HepG2 (cell line): ENCODE measurements around the gene ACVRL1. TPM values are rescaled to one million over a fixed set of nuclear protein-coding genes. Genes with fewer than 3 reads are reported as not detected.

ENCODE experiments used
- ATAC-seq: fragments of 200-7000 bp; cut with Tn5 transposase; 3 replicates; pipeline ENCODE4 v1.9.1; 2020; ENCODE audit warnings: mild to moderate bottlenecking, moderate library complexity
- BruUV-seq: library from RNA; stranded (reverse); fragments of 400-500 nt; replicated peaks from 2 replicates; lab custom pipeline; 2021; lab: Mats Ljungman, UMichigan
- CTCF ChIA-PET: fragments of 300-600 bp; formaldehyde crosslinking; extraction: SDS; loops from one replicate; lab custom pipeline; 2021; ENCODE audit warnings: low total read pairs, inconsistent platforms, low intra/inter-chr PET ratio; lab: Yijun Ruan, JAX
- POLR2A ChIA-PET: fragments of 350-600 bp; sonication (Branson Sonifier 250); formaldehyde crosslinking; loops from one replicate; lab custom pipeline; 2020; ENCODE audit warnings: antibody characterized with exemption, inconsistent platforms; lab: Yijun Ruan, JAX
- DNase-seq: peaks from one replicate; pipeline ENCODE4 v3.0.0-alpha.2; 2015; ENCODE audit warnings: low spot score
- FAIRE-seq: peaks from 3 replicates; lab custom pipeline; 2011; peaks lifted over from hg19 to GRCh38; lab: Jason Lieb, UNC
- H2AFZ ChIP-seq: one replicate; pipeline ENCODE4 v1.6.1; 2011; ENCODE audit warnings: low read length, inconsistent platforms
- H3K27ac ChIP-seq: fragments of 300-600 bp; 3 replicates; pipeline ENCODE4 v1.8.0; 2011; ENCODE audit warnings: mixed run types, mild to moderate bottlenecking, mixed read lengths, low read length, inconsistent platforms; ENCODE audit not compliant: insufficient read depth; ENCODE audit errors: extremely low read length
- H3K27me3 ChIP-seq, 2 experiments: fragments of 200-600 bp in 1 of 2; 2 replicates in 1 of 2; 3 replicates in 1 of 2; pipeline versions ENCODE4 v1.6.0 to v1.8.0; 2011; ENCODE audit warnings: low read length in 2 of 2, mild to moderate bottlenecking in 2 of 2, moderate library complexity in 2 of 2, inconsistent platforms in 1 of 2; ENCODE audit not compliant: insufficient read depth in 2 of 2, control insufficient read depth in 1 of 2
- H3K36me3 ChIP-seq, 2 experiments: fragments of 200-600 bp in 1 of 2; replicated peaks in 1 of 2; 2 replicates in 1 of 2; 3 replicates in 1 of 2; pipeline versions ENCODE4 v1.5.1 to v1.8.0; 2011; ENCODE audit warnings: low read length in 2 of 2, inconsistent platforms in 1 of 2; ENCODE audit not compliant: insufficient read depth in 2 of 2, control insufficient read depth in 1 of 2
- H3K4me1 ChIP-seq: 2 replicates; pipeline ENCODE4 v1.5.1; 2012; ENCODE audit warnings: low read length, inconsistent platforms; ENCODE audit not compliant: insufficient read depth
- H3K4me2 ChIP-seq: 2 replicates; pipeline ENCODE4 v1.6.0; 2011; ENCODE audit warnings: low read depth, low read length, inconsistent platforms
- H3K4me3 ChIP-seq, 3 experiments: fragments of 200-600 bp in 1 of 3; sonication (generic), shearing (Covaris generic) in 1 of 3; replicated peaks in 1 of 3; 2 replicates each; pipeline ENCODE4 v1.5.1; 2011 to 2016; ENCODE audit warnings: low read length in 3 of 3, inconsistent platforms in 2 of 3, low read depth in 2 of 3, mild to moderate bottlenecking in 2 of 3, control low read depth in 1 of 3, mixed read lengths in 1 of 3; ENCODE audit not compliant: insufficient read depth in 1 of 3
- H3K79me2 ChIP-seq: one replicate; pipeline ENCODE4 v1.6.1; 2011; ENCODE audit warnings: low read length, inconsistent platforms; ENCODE audit not compliant: insufficient read depth
- H3K9ac ChIP-seq: 2 replicates; pipeline ENCODE4 v1.6.0; 2011; ENCODE audit warnings: mild to moderate bottlenecking, low read depth, low read length, inconsistent platforms; ENCODE audit not compliant: insufficient read depth
- H3K9me3 ChIP-seq: 2 replicates; pipeline ENCODE4 v1.5.1; 2012; ENCODE audit warnings: mild to moderate bottlenecking, low read length
- H4K20me1 ChIP-seq: 2 replicates; pipeline ENCODE4 v1.6.0; 2011; ENCODE audit warnings: inconsistent platforms, mild to moderate bottlenecking, low read length, moderate library complexity; ENCODE audit not compliant: insufficient read depth
- ARNT2 ChIP-seq: sonication (generic); formaldehyde crosslinking; IDR thresholded peaks from 2 replicates; pipeline ENCODE4 v1.8.0; 2022; ENCODE audit warnings: mild to moderate bottlenecking, low read depth, missing genetic modification reagents, moderate library complexity
- CREBL2 ChIP-seq: sonication (generic); formaldehyde crosslinking; IDR thresholded peaks from 2 replicates; pipeline ENCODE4 v1.8.1; 2023; ENCODE audit warnings: missing genetic modification reagents, mild to moderate bottlenecking, borderline replicate concordance
- DMAP1 ChIP-seq: IDR thresholded peaks from 2 replicates; pipeline ENCODE4 v1.6.1; 2016
- HMG20A ChIP-seq: IDR thresholded peaks from 2 replicates; pipeline ENCODE4 v1.6.1; 2016; ENCODE audit warnings: borderline replicate concordance
- HNF4G ChIP-seq, 2 experiments: sonication (generic) in 1 of 2; formaldehyde crosslinking in 1 of 2; IDR thresholded peaks; 2 replicates each; pipeline versions ENCODE4 v1.4.0 to v1.6.1; 2011 to 2020; ENCODE audit warnings: borderline replicate concordance in 2 of 2, low read depth in 2 of 2, mild to moderate bottlenecking in 2 of 2, low read length in 1 of 2, missing genetic modification reagents in 1 of 2, moderate library complexity in 1 of 2
- MNT ChIP-seq: fragments of 450-650 bp; IDR thresholded peaks from 2 replicates; pipeline ENCODE4 v1.6.1; 2016
- NFE2L1 ChIP-seq: sonication (generic); formaldehyde crosslinking; IDR thresholded peaks from 2 replicates; pipeline ENCODE4 v1.4.0; 2020; ENCODE audit warnings: missing genetic modification reagents, mild to moderate bottlenecking, borderline replicate concordance
- REPIN1 ChIP-seq: sonication (generic); formaldehyde crosslinking; IDR thresholded peaks from 2 replicates; pipeline ENCODE4 v1.8.0; 2022; ENCODE audit warnings: missing genetic modification reagents, low read depth, mild to moderate bottlenecking, borderline replicate concordance
- SP5 ChIP-seq: IDR thresholded peaks from 2 replicates; pipeline ENCODE4 v1.6.1; 2016; ENCODE audit warnings: low read depth, borderline replicate concordance
- SRSF4 ChIP-seq: fragments of 200-400 bp; formaldehyde crosslinking; IDR thresholded peaks from one replicate; pipeline ENCODE4 v1.6.1; 2018; ENCODE audit warnings: mild to moderate bottlenecking, low read depth, low read length, moderate library complexity; ENCODE audit not compliant: poor library complexity, severe bottlenecking
- THAP7 ChIP-seq: sonication (generic); formaldehyde crosslinking; IDR thresholded peaks from 2 replicates; pipeline ENCODE4 v1.8.1; 2023; ENCODE audit warnings: mild to moderate bottlenecking, missing genetic modification reagents
- UBTF ChIP-seq: sonication (generic); formaldehyde crosslinking; IDR thresholded peaks from 2 replicates; pipeline ENCODE4 v1.4.0; 2020; ENCODE audit warnings: mild to moderate bottlenecking, missing genetic modification reagents
- ZFP36L1 ChIP-seq: sonication (generic); formaldehyde crosslinking; IDR thresholded peaks from 2 replicates; pipeline ENCODE4 v1.8.0; 2022; ENCODE audit warnings: mild to moderate bottlenecking, missing genetic modification reagents, moderate library complexity
- ZFY ChIP-seq: sonication (generic); formaldehyde crosslinking; IDR thresholded peaks from 2 replicates; pipeline ENCODE4 v1.4.0; 2020; ENCODE audit warnings: missing genetic modification reagents
- ZNF367 ChIP-seq: sonication (generic); formaldehyde crosslinking; IDR thresholded peaks from 2 replicates; pipeline ENCODE4 v1.4.0; 2020; ENCODE audit warnings: missing genetic modification reagents, borderline replicate concordance
- ZNF552 ChIP-seq: sonication (generic); formaldehyde crosslinking; IDR thresholded peaks from 2 replicates; pipeline ENCODE4 v1.9.0; 2022; ENCODE audit warnings: missing genetic modification reagents, mild to moderate bottlenecking, borderline replicate concordance
- ZNF557 ChIP-seq: sonication (generic); formaldehyde crosslinking; IDR thresholded peaks from 2 replicates; pipeline ENCODE4 v1.4.0; 2020; ENCODE audit warnings: missing genetic modification reagents
- ZNF576 ChIP-seq: sonication (generic); formaldehyde crosslinking; IDR thresholded peaks from 2 replicates; pipeline ENCODE4 v1.4.0; 2020; ENCODE audit warnings: mild to moderate bottlenecking, missing genetic modification reagents
- ZNF83 ChIP-seq: sonication (generic); formaldehyde crosslinking; IDR thresholded peaks from 2 replicates; pipeline ENCODE4 v1.4.0; 2020; ENCODE audit warnings: missing genetic modification reagents, mild to moderate bottlenecking, borderline replicate concordance
- WGBS: methylation state at CpG from one replicate; pipeline ENCODE4 v1.1.6; 2017; ENCODE audit warnings: low lambda C conversion rate; 5-methylcytosine and 5-hydroxymethylcytosine counted together
- in situ Hi-C: cut with HindIII; loops from 2 replicates; pipeline ENCODE4 v1.10.0; 2017; ENCODE audit warnings: low pct_unique_long_range_greater_than_20kb; ENCODE audit not compliant: extremely low pct_ligation_motif_present
- intact Hi-C: fragments of 100-400 bp; cut with micrococcal nuclease; formaldehyde crosslinking; loops from one replicate; pipeline ENCODE4 v1.10.0; 2022; ENCODE audit not compliant: unreplicated experiment
- polyA plus RNA-seq, 8 experiments: library from polyadenylated mRNA; depleted of rRNA in 3 of 8; stranded (reverse) in 7 of 8; unstranded in 1 of 8; fragments of >200 nt; fragmentation: Illumina TruSeq in 4 of 8; extraction: Trizol in 4 of 8; gene quantifications; 2 replicates each; pipeline versions ENCODE4 v1.2.1 to v1.2.3, GENCODE V29; 2011 to 2016; ENCODE audit warnings: low read depth in 4 of 8, missing spikeins in 1 of 8, mixed read lengths in 1 of 8; ENCODE audit not compliant: insufficient read depth in 1 of 8
- total RNA-seq, 5 experiments: library from RNA; depleted of rRNA; stranded (reverse); fragments of >200 nt; fragmentation: Illumina TruSeq; extraction: Trizol; gene quantifications; 2 replicates each; pipeline ENCODE4 v1.2.3, GENCODE V29; 2016; ENCODE audit warnings: low read depth in 1 of 5

The ACVRL1 gene
- total and polyA plus RNA-seq, 2 of the 13 experiments (the other 11 are each of a cell fraction or from before 2014, with no cell fraction given), result not detected

GRCh38 chr12:51938726-51939125, 31.4 kb downstream of the ACVRL1 start (continued):
- TF ChIP-seq SRSF4 (no peak), THAP7 (no peak), MNT (no peak), HMG20A (CRISPR knock-in tag) (no peak), ARNT2 (CRISPR knock-in tag) (no peak), CREBL2 (no peak), ZNF552 (CRISPR knock-in tag) (no peak), ZNF367 (CRISPR knock-in tag) (no peak), ZNF576 (no peak)

GRCh38 chr12:51941011-51941581, 33.8 kb downstream of the ACVRL1 start:
- Histone ChIP-seq H3K4me2 (no peak overlapping the region), H3K4me1 (peaks cover 15% of the 10 kb centered on the region), H3K36me3 (no peaks in the 10 kb centered on the region), H3K27ac (no peak overlapping the region), H2AFZ (no peak overlapping the region), H4K20me1 (no peaks in the 10 kb centered on the region), H3K79me2 (no peaks in the 10 kb centered on the region), H3K9me3 (no peaks in the 10 kb centered on the region), H3K27me3 (peaks cover 1 to 38% of the 10 kb centered on the region in 2 experiments; a peak in 4 of 5 replicates), H3K4me3 (no peak overlapping the region), H3K9ac (no peak overlapping the region)
- ChIA-PET POLR2A (no interaction called here), CTCF (no interaction called here)
- no TSS peak for BruUV-seq
- intact Hi-C loops (loop anchor here (5.0 kb wide), 2 partner anchors 41 to 411 kb away; no protein-coding TSS in a partner anchor), in situ Hi-C loops (no loop called here)
- peak; percentile 32; the same call in 1 of the 3 replicates for ATAC-seq
- no peak for DNase-seq
- 54% methylated on average over 15 of the region's 15 CpGs for WGBS
- FAIRE-seq, result no peak
- no peak for TF ChIP-seq ZNF83
- TF ChIP-seq NFE2L1, result no peak
- no peak for TF ChIP-seq REPIN1 (CRISPR knock-in tag)
- no peak for TF ChIP-seq SP5 (CRISPR knock-in tag)
- TF ChIP-seq ZFY, result no peak
- TF ChIP-seq UBTF (CRISPR knock-in tag), result no peak
- no peak for TF ChIP-seq ZFP36L1 (CRISPR knock-in tag)
- no peak for TF ChIP-seq ZNF557 (CRISPR knock-in tag)
- no peak for TF ChIP-seq HNF4G (IDR thresholded peaks at IDR 0.05; ENCODE audit: borderline replicate concordance, low read depth, low read length)
- no peak for TF ChIP-seq HNF4G (CRISPR knock-in tag; IDR thresholded peaks at IDR 0.05; ENCODE audit: borderline replicate concordance, low read depth)
- TF ChIP-seq DMAP1 (CRISPR knock-in tag), result no peak
